Activated naive CD8-positive, alpha-beta T cell treated with anti-CD3 and anti-CD28 coated beads, Interleukin-2, amount 50 U/mL, for 24 hours (primary cell): Measurements from ENCODE around the gene PRKCD.

ENCODE experiments used
- ATAC-seq: fragments of 150-1000 bp; cut with Tn5 transposase; one replicate; pipeline ENCODE4 v1.10.0; 2021
- DNase-seq: peaks from one replicate; pipeline ENCODE4 v3.0.0; 2021
- H3K27ac Mint-ChIP-seq: one replicate; pipeline ENCODE4 v1.8.0; 2021; ENCODE audit warnings: mild to moderate bottlenecking, mixed read lengths
- H3K27me3 Mint-ChIP-seq: one replicate; pipeline ENCODE4 v1.8.0; 2021; ENCODE audit warnings: mixed read lengths
- H3K36me3 Mint-ChIP-seq: one replicate; pipeline ENCODE4 v1.8.0; 2021; ENCODE audit warnings: low read depth, mixed read lengths
- H3K4me1 Mint-ChIP-seq: one replicate; pipeline ENCODE4 v1.8.0; 2021; ENCODE audit warnings: mixed read lengths
- H3K4me3 Mint-ChIP-seq: one replicate; pipeline ENCODE4 v1.8.0; 2021; ENCODE audit warnings: mild to moderate bottlenecking, moderate library complexity, mixed read lengths
- H3K9me3 Mint-ChIP-seq: one replicate; pipeline ENCODE4 v1.8.0; 2021; ENCODE audit warnings: mixed read lengths

The PRKCD gene

DNA sequence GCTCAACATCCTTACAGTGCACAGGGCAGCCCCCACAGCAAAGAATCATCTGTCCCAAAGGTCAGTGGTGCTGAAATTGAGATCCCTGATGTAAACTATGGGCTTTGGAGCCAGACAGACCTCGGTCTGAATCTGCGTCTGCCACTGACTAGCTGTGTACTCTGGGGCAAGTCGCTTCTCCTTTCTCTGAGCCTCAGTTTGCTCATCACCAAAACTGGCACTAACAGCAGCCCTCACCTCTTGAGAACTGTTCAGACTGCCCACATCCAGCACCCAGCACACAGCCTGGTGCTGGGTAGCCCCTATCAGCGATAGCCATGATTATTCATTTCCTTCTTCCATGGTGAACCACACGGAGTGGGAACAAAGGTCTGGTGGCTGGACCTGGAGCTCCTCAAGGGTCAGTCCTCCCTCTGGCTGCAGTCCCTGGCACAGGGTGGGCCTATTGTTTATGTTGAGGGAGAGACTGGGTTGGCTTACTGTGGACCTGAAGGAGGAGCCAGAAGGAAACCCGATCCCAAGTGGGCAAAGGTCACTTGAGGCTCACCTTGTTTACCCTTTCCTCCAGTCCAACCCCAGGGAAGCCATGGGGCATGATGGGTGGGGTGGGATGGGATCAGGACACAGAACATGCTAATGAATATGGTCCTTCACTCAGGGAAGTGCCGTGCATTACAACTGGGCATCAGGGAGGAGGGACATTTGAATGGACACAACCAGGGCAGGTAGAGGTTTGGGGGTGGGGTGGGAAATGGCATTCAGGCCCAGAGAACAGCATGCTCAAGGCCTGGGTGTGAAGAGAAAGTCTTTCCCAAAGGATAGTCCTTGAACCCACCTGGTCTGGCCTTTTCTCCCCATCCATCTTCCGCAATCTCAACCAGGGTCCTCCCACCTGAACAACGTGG is 1.6 kb upstream of the PRKCD start:
- H3K36me3 Mint-ChIP-seq = no peaks in the 10 kb centered on the region
- peaks cover 27% of the 10 kb centered on the region for H3K27me3 Mint-ChIP-seq
- H3K9me3 Mint-ChIP-seq = no peaks in the 10 kb centered on the region
- peak overlapping the region; percentile 81 for H3K4me3 Mint-ChIP-seq
- no peak overlapping the region for H3K27ac Mint-ChIP-seq
- DNase-seq (no peak), ATAC-seq (no peak)
- H3K4me1 Mint-ChIP-seq = peaks cover 18% of the 10 kb centered on the region

DNA sequence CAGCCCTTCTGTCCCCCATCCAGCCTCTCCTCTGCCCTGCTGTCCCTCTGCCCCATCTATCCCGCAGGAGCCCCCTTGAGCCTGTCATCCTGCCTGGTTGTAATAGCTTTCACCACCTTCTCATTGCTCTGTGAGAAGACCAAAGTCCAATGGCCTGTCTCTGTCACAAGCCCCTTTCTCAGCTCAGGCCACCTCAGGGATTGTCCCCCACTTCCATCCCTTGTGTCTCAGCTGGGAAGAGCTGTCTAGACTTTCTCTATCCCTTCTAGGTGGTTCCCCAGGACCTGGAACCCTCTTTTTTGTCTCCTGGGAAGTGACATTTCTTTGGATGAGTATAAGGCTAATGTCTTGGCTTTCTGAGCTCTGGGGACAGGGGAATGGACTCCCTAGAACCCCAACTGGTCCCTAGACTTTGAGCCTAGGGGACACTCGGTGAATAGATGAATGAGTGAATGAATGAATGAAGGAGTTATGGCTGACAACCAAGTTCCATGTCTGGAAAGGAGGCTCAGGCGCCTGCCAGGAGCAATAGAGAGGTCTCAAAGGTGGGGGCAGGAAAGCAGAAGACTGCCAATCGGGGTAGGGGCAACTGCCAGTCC is 849 bp upstream of the PRKCD start:
- no peaks in the 10 kb centered on the region for H3K36me3 Mint-ChIP-seq
- DNase-seq (no peak), ATAC-seq (no peak)
- H3K4me3 Mint-ChIP-seq = peak overlapping the region; percentile 81
- H3K27me3 Mint-ChIP-seq = peaks cover 26% of the 10 kb centered on the region
- H3K4me1 Mint-ChIP-seq = peaks cover 18% of the 10 kb centered on the region
- no peaks in the 10 kb centered on the region for H3K9me3 Mint-ChIP-seq
- peak overlapping the region; percentile 49 for H3K27ac Mint-ChIP-seq

DNA sequence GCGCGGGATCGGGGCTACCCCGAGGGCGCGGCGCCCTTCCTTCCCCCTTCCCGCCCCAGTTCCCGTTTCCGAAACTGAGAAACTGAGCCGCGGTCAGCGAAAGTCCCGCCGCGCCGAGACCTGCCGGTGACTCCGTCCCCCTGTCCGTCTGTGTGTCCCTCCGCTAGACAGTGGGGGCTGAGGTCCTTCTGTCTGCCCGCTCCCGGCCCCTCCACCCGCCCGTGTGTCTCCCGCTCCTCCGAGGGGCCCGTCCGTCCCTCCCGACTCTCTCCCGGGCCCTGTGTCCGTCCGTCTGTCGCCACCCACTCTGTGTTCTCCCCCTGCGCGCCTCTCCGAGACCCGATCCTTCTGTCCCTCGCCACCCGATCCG is 426 bp downstream of the PRKCD start:
- H3K27ac Mint-ChIP-seq = peak overlapping the region; percentile 42
- H3K9me3 Mint-ChIP-seq = no peaks in the 10 kb centered on the region
- H3K36me3 Mint-ChIP-seq = no peaks in the 10 kb centered on the region
- H3K4me3 Mint-ChIP-seq = peak overlapping the region; percentile 80
- H3K4me1 Mint-ChIP-seq = peaks cover 19% of the 10 kb centered on the region
- H3K27me3 Mint-ChIP-seq = peaks cover 15% of the 10 kb centered on the region
- DNase-seq (peak; percentile 33), ATAC-seq (no peak)

DNA sequence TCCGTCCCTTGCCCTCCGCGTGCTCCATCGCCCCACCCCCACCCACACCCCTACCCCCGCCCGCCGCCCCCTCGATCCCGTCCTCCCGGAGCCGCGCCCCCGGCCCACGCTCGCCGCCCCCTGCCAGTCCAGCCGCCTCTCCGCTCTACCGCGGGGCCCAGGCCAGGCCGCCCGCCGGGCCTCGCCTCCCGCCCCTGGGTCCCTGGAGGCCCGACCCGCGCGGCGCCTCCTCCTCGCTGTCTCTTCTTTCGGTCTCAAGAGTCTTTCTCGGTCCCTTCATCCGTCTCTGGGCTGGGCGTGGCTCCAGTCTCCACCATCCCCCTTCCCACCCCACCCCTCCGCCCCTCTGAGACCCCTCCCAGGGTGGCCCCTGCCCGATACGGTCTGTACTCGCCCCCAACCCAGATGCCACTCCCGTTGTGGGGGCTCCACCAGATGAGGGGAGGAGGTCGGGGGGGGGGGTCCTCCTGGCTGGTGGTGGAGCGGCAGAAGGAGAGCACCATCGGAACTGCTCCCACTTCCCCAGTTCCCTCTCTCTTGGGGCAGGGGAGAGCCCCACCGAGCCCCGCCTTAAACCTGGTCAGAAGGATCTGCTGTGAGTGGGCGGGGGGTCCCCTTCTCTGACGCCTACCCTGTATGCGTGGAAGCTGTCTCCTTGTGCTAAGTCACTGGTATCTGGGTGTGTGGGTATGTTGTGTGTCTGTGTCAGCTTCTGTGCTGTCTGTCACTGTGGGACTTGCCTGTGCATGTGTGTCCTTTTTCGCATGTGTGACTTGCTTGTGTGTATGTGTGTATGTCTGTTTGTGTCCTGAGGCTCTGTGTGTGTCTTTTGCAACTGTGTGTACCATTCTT is 1.0 kb downstream of the PRKCD start:
- H3K4me3 Mint-ChIP-seq = peak overlapping the region; percentile 80
- H3K4me1 Mint-ChIP-seq = peaks cover 23% of the 10 kb centered on the region
- ATAC-seq (peak; percentile 23), DNase-seq (peak; percentile 50)
- no peaks in the 10 kb centered on the region for H3K36me3 Mint-ChIP-seq
- H3K27me3 Mint-ChIP-seq = peaks cover 13% of the 10 kb centered on the region
- peak overlapping the region; percentile 68 for H3K27ac Mint-ChIP-seq
- H3K9me3 Mint-ChIP-seq = no peaks in the 10 kb centered on the region

DNA sequence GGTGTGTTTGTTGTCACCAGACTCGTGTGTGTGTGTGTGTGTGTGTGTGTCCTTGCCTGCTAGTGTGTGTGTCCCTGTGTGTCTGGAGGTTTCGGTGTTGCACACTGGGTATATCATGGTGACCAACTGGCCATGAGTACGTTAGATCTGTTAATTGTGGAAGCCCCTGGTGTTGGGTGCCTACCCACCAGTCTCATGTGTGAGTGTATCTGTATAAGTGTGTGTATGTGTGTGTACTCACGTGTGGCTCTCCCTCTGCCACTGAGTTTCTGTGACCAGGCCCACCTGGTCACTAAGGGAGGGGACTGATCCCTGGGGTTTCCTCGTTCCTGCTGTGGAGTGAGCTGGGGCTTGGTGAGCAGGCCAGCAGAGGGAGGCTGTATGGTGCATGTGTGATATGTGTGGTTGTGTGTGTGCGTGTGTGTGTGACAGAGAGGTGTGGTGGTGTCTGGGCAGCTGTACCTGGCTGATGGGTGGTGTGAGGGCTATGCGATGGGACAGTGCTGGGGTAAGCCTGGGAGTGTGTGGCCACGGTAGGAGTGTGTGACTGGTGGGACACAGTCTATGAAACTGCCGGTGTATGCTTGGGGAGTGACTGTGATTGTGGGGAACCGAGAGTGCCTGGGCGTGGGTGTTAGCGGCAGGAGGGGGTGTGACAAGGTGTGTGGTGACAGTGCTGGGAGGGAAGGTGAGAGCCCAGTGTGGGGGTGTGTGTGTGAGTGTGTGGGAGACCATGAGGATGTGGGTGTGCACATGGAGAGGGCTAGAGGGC is 1.8 kb downstream of the PRKCD start:
- ATAC-seq (peak; percentile 4), DNase-seq (peak; percentile 30)
- Mint-ChIP-seq H3K4me3 (peak overlapping the region; percentile 80), H3K4me1 (peaks cover 25% of the 10 kb centered on the region), H3K27ac (peak overlapping the region; percentile 68), H3K9me3 (no peaks in the 10 kb centered on the region), H3K36me3 (no peaks in the 10 kb centered on the region), H3K27me3 (peaks cover 6% of the 10 kb centered on the region)

DNA sequence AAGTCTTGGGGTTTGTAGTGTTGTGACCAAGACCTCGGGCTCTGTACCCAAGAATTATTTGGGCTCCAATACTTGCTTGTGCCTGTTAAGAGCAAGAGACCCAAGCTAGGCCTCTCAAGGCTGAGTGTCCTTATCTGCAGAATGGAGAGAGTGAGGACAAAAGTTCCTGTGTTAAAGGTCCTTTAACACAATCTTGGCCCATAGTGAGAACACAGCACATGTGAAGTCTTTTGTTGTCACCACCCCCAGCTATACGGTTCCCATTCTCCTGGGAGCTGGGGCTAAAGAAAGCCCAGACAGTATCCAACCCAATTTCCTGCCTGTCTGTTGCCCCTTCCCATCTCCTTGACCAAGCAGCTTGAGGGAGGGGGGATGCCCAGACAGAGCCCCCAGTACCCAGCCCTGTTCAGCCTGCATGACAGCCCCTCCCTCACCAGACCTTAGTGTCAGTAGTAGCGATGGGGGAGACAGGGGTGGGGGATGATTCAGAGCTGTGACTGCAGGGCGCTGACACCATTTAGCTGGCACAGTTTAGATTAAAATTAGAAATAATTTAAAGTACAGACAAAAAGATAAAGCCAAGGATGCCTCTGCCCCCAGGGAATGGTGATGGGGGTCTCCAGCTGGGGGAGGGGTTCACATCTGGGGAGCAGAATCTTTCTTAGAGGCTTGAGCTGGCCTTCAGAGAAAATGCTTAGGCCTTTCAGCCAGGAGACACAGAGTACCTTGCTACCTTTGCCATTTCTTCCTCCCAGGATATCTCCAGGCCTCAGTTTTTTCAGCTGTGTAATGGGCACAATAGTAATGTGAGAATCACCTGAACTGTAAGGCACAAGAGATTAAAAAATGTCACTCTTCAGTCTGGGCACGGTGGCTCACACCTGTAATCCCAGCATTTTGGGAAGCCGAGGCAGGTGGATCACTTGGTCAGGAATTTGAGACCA is 2.7 kb downstream of the PRKCD start:
- Mint-ChIP-seq H3K9me3 (no peaks in the 10 kb centered on the region), H3K27ac (peak overlapping the region; percentile 23), H3K4me3 (peak overlapping the region; percentile 80), H3K4me1 (peaks cover 26% of the 10 kb centered on the region), H3K36me3 (no peaks in the 10 kb centered on the region), H3K27me3 (peaks cover 6% of the 10 kb centered on the region)
- ATAC-seq (no peak), DNase-seq (no peak)

DNA sequence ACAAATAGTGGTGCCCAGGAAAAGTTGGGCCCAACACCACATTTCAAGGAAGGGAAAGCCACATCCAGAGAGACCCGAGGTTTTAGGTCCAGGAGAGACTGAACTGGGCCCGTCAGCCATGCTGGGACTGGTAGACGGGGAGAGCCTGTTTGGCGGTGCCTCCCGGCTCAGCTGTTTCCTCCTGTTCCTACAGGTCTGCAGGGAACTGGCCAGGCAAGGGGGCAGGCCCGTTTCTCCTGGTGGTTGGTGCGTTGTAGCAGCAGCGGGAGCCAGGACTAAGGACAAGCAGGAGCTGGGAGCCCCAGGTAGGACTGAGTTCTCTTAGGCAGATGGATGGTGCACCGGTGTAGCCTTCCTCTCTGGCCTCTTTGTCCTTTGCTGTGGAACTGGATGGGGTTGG is 3.9 kb downstream of the PRKCD start:
- H3K4me1 Mint-ChIP-seq = peaks cover 38% of the 10 kb centered on the region
- DNase-seq (no peak), ATAC-seq (no peak)
- no peaks in the 10 kb centered on the region for H3K36me3 Mint-ChIP-seq
- no peak overlapping the region for H3K4me3 Mint-ChIP-seq
- H3K9me3 Mint-ChIP-seq = no peaks in the 10 kb centered on the region
- peaks cover 5% of the 10 kb centered on the region for H3K27me3 Mint-ChIP-seq
- no peak overlapping the region for H3K27ac Mint-ChIP-seq

DNA sequence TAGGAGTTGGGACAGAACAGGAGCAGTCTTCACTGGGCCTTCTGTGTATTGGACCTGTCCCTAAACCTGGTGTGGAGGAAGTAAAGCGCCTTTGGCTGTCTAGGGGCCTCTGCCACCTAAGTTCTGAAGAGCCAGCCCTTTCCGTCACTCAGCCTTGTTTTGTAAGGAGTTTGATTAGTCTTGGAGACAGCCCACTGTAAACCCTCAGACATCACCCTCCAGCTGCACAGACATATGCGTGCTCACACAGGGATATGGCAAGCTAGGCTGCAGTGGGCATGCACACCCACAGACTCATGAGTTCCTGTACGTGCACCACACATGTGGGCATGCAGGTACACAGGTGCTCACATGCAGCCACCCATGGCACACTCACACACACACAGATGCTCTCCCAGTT is 5.2 kb downstream of the PRKCD start:
- Mint-ChIP-seq H3K4me1 (peaks cover 45% of the 10 kb centered on the region), H3K27ac (no peak overlapping the region), H3K36me3 (no peaks in the 10 kb centered on the region), H3K4me3 (no peak overlapping the region), H3K27me3 (no peaks in the 10 kb centered on the region), H3K9me3 (no peaks in the 10 kb centered on the region)
- no peak for ATAC-seq
- no peak for DNase-seq

DNA sequence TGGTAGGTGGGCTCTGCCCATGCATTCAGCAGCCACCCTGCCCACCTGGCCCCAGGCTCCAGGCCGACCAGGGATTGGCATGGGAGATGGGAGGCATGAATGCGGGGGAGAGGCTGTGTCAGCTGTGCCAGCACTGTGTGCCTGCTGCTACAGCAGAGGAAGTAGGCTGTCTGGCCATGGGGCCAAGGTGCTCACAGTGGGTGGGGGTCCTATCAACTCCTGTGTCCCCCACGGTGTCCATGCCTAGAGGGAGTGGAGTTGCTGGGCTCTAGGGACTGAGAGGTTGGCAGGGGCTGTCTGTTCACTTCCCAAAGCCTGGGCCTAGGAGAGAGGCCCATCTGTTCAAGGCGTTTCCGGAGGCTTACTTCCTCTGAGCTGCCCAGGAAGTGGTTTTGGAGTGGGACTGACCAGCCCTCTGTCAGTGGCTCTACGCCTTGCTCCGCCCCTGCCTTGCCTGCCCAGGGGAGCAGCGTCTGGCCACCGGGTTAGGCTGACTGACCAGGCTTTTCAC is 5.8 kb downstream of the PRKCD start:
- H3K36me3 Mint-ChIP-seq = no peaks in the 10 kb centered on the region
- H3K27ac Mint-ChIP-seq = no peak overlapping the region
- no peak overlapping the region for H3K4me3 Mint-ChIP-seq
- no peak for ATAC-seq
- H3K4me1 Mint-ChIP-seq = peaks cover 50% of the 10 kb centered on the region
- H3K27me3 Mint-ChIP-seq = no peaks in the 10 kb centered on the region
- DNase-seq = no peak
- H3K9me3 Mint-ChIP-seq = no peaks in the 10 kb centered on the region

DNA sequence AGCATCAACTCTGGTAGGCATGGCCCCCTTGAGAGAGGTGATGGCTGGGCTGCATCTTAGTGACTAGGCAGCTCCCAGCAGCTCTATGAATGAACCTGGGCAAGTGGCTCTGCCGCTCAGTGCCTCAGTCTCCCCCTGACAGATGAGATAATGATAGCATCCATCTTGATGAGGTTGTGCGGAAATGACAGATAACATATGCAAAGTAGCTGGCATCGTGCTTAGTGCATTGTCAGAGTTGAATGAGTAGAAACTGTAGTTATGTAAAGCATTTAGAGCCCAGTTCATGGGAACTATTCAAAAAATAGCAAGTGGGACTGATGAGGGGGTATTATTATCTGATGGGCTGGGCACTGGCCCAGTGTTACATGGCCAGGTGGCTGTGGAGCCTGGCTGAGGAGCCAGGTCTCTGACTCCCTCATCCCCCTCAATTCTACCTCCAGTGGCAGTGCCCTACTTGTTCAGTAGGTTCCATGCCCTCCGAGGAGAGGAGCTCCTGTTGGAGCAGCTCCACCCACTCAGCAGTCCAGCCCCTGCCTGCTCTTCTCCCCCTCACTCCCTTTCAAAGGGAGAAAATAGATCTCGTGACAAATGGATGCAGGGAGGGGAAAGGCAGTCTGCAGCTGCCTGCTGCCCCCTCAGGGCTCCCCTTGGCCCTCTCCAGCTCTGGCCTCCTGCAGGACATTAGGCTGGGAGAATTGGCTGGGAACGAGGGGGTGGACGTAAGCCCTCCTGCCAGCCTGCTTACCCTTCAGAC is 6.6 kb downstream of the PRKCD start:
- no peak for ATAC-seq
- Mint-ChIP-seq H3K9me3 (no peaks in the 10 kb centered on the region), H3K4me1 (peaks cover 46% of the 10 kb centered on the region), H3K36me3 (no peaks in the 10 kb centered on the region), H3K27me3 (no peaks in the 10 kb centered on the region), H3K27ac (no peak overlapping the region), H3K4me3 (no peak overlapping the region)
- DNase-seq = no peak

DNA sequence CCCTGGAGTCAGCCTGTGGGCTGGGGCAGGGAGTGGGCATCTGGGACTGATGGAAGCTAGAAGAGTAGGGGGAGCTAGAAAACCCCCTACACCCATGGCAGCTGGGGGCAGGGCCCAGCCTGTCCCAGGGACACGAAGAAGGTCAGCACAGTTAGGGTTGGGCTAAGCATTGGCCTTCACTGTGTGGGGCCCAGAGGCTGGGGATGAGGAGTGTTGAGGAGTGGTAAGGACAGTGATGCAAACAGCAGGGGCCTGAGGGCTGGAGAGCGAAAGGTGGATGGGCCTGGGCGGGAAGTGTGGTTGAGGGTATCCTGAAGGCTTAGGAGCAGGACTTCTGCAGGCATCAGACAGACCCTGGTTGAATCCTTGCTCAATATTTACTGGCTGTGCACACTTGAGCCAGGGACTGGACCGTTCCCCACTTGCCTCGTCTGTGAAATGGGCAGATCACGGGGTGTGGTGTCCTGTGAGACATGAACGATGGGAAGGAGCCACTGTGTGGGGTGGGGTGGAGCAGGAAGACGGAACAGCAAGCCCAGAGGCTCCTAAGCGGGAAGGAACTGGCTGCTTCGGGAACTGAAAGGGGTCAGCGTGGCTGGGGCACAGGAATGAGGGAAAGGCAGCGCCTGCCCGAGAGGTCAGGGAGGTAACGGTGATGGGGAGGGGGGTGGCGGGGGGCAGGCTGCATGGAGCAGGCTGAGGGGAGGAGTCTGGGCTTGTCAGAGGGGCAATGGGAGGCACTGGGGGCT is 7.3 kb downstream of the PRKCD start:
- Mint-ChIP-seq H3K9me3 (no peaks in the 10 kb centered on the region), H3K4me1 (peaks cover 38% of the 10 kb centered on the region), H3K36me3 (no peaks in the 10 kb centered on the region), H3K27me3 (no peaks in the 10 kb centered on the region), H3K27ac (no peak overlapping the region), H3K4me3 (no peak overlapping the region)
- ATAC-seq (no peak), DNase-seq (no peak)
